ENCODE results near the gene RBAK.
"Not testable (repeated sequence)": the region's sequence is repeated elsewhere in the genome, so short reads cannot be mapped to it uniquely, and the experiment has no call there.

Gene RBAK

DNA sequence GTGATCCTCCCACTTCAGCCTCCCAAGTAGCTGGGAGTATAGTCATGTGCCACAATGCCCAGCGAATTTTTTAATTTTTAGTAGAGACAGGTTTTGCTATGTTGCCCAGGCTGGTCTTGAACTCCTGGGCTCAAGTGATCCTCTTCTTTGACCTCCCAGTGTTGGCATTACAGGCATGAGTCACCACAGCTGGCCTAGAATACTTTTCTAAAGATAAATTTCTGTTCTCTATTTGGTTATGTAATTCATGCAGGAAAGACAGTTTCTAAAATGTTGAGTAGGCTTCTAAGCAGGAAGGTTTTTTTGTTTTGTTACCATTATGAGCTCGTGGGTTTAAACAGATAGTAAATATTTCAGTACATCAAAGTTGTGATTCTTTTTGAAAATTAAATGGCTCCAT, 5.0 kb downstream of the RBAK start:
- DNase-seq, result no peak

DNA sequence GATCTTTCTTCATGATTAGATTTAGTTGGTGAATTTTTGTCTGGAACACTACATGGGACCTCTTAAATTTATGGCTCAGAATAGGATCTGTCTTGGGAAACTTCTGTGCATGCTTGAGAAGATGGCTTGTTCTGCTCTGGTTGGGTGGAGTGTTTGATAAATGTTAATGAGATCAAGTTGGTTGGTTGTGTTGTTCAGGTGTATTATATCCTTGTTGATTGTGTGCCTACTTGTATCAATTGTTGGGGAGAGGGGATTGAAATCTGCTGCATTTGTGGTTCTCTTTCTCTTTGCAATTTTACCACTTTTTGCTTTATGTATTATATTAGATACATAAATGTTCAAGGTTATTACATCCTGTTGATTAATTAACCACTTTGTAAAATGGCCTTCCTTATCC, 6.1 kb downstream of the RBAK start:
- DNase-seq, result not testable (repeated sequence)

DNA sequence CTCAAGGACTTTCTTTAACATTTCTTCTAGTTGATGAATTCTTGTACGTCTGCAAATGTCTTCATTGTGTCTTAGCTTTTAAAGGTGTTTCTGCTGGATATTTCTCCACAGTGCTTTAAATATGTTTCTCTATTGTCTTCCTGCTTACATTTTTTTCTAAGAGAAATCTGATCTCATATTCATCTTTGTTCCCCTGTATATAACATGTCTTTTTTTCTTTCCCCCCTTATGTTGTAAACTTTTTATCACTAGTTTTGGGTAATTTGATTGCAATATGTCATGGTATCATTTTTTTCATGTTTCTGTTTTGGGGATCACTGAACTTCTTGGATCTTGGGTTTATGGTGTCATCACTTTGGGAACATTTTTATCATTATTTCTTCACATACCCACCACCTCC, 7.5 kb downstream of the RBAK start:
- no peak for DNase-seq

DNA sequence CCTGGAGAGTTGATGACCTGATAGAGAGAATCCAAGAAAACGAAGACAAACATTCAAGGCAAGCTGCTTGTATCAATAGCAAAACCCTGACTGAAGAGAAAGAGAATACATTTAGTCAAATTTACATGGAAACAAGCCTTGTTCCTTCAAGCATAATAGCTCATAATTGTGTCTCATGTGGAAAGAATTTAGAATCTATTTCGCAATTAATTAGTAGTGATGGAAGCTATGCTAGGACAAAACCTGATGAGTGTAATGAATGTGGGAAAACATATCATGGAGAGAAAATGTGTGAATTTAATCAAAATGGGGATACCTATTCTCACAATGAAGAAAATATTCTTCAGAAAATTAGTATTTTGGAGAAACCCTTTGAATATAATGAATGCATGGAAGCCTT, 18.0 kb downstream of the RBAK start:
- DNase-seq, result no peak

DNA sequence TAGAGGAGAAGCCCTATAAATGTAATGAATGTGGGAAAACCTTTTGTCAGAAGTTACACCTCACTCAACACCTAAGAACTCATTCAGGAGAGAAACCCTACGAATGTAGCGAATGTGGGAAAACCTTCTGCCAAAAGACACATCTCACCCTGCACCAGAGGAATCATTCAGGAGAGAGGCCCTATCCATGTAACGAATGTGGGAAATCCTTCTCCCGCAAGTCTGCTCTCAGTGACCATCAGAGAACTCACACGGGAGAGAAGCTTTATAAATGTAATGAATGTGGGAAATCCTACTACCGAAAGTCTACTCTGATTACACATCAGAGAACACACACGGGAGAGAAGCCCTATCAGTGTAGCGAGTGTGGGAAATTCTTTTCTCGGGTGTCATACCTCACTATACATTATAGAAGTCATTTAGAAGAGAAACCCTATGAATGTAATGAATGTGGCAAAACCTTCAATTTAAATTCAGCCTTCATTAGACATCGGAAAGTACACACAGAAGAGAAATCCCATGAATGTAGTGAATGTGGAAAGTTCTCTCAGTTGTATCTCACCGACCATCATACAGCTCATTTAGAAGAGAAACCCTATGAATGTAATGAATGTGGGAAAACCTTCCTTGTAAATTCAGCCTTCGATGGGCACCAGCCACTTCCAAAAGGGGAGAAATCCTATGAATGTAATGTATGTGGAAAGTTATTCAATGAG, 18.9 kb downstream of the RBAK start:
- no peak for DNase-seq

DNA sequence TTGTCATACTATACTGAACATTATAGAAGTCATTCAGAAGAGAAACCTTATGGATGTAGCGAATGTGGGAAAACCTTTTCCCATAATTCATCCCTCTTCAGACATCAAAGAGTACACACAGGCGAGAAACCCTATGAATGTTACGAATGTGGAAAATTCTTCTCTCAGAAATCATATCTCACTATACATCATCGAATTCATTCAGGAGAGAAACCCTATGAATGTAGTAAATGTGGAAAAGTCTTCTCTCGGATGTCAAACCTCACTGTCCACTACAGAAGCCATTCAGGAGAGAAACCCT, 19.4 kb downstream of the RBAK start:
- DNase-seq, result no peak

GRCh38 chr7:5068521-5068920, 22.9 kb downstream of the RBAK start:
- DNase-seq, result no peak

DNA sequence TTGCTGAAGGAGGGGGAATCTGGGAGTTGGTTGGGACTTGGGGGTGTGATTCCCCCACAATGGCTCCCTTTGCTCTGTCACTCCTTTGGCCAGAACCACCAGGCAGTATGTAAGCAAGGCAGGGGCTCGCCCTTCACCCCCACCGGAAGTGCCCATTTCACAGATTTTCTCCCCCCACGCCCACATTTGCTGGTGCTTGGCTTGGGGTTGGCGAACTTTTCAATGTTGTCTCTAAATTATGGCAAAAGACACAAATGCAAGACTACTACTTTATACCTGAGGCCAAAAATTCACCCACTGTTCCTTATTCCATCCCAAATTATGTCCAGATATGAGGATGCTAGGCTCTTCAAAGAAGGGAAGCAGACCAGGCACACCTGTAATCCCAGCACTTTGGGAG, 24.5 kb downstream of the RBAK start:
- no peak for DNase-seq

DNA sequence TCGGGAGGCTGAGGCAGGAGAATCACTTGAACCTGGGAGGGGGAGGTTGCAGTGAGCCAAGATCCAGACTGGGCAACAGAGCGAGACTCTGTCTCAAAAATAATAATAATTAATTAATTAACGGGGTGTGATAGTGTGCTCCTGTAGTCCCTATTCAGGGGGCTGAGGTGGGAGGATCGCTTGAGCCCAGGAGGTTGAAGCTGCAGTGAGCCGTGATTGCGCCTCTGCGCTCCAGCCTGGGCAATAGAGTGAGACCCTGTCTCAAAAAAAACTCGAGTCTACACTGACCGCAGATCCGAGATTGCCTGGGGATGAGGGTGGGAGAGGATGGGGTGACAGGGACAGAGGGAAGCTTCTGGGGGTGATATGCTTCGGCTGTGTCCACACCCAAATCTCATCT, 29.5 kb downstream of the RBAK start:
- DNase-seq, result not testable (repeated sequence)

DNA sequence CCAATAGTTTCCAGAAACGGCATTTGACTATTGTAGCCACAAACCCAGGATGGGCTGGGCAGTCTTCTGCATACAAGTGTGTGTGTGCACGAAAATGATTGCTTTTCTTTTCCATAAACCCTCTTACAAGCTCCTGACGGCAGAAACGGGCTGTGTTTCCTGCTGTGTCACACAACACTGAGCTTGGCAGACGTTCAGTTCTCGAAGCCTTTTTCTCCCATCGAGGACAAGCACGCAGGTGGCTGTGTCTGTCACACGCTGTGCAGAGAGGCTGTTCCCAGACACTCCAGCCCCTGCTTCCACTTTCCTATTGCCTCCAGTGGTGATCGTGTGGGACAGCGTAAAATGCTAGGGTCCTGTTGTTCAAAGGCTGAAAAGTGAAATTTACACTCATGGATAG, 32.1 kb downstream of the RBAK start:
- peak in 20 of 56 donors; percentile 4 to 48 (median 23) for DNase-seq

DNA sequence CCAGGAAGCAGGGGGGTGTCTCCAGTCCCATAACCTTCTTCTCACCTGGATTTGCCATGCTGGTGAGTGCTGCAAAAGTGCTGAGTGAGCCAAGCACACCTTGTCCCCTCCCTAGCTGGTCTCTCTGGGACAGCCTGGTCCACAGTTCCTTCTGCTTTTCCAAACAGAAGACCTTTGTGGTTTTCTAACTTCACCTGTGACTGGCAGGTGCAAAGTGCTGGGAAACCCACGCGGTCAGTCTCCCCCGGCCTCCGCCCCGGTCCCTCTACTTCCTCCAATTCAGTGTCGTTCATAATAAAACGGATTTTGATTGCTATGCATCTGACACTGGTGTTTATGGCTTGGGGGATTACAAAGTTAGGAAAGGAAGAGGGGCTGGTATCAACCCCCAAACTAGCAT, 37.1 kb downstream of the RBAK start:
- DNase-seq, result no peak

- DNase-seq, result no peak
Observed at GRCh38 chr7:5083311-5083711, 37.7 kb downstream of the RBAK start.

- DNase-seq, result no peak
Observed at GRCh38 chr7:5086256-5086655, 40.6 kb downstream of the RBAK start.

DNA sequence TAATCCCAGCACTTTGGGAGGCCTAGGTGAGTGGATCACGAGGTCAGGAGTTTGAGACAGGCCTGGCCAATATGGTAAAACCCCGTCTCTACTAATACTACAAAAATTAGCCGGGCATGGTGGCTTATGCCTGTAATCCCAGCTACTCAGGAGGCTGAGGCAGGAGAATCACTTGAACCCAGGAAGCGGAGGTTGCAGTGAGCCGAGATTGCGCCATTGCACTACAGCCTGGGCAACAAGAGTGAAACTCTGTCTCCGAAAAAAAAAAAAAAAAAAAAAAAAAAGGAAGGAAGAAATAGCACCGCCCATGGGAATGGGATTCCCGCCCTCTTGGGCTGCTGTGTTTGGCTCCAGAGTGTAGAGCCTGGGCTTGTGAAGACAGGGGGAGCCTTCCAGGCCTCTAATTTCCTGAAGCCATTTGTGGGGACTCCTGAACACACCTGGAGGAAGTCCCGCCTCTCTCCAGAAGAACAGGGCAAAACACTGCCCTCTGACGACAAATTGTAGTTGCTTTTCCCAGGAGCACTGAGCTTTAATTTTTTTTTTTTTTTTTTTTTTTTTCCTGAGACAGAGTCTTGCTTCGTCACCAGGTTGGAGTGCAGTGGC, 42.7 kb downstream of the RBAK start:
- not testable (repeated sequence) for DNase-seq

GRCh38 chr7:5088906-5089305, 43.2 kb downstream of the RBAK start:
- no peak for DNase-seq

DNA sequence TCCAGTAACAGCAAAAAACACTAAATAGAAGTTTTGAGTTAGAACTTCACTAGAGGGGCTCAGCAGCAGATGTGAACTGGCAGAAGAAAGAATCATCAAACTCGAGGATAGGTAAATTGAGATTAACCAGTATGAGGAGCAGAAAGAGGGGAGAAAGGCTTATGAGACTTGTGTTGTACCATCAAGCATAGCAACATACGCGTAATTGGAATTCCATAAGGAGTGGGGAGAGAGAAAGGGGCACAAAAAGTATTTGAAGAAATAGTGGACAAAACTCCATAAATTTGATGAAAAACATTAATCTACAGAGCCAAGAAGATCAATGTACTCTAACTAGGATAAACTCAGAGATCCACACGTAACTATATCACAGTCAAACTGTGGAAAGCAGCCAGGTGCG, 48.3 kb downstream of the RBAK start:
- no peak for DNase-seq

DNA sequence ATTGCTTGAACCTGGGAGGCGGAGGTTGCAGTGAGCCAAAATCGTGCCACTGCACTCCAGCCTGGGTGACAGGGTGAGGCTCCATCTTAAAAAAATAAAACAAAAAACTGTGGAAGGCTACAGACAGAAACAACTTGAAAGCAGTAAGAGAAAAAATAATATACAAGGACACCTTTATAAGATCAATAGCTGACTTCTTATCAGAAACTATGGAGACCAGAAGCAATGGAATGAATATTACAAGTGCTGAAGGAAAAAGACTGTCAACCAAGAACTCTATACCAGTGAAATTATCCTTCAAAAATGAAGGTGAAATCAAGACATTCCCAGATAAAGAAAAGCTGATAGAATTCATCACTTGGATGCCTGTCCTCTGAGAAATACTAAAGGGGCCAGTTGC, 49.0 kb downstream of the RBAK start:
- no peak for DNase-seq

DNA sequence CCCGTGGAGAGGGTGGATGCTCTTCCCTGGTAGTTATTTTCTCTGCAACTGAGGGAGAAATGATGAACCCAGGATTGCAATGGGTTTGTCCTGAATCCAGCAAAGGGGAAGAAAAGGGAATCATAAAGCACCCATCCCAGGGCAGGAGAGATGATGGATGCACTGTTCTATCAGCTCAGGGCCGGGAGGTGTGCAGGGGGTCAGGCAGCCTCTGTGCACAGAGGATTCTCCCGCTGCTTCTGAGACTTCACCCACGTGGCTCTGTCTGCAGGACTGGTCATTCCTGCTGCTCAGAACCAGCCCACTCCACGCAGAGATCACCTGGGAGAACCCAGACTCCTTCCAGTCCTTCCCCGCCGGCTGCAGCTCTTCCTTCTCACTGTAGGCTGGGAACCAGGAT, 70.7 kb downstream of the RBAK start:
- no peak for DNase-seq

GRCh38 chr7:5117095-5117970, 71.7 kb downstream of the RBAK start:
- DNase-seq, result no peak

All from amygdala (tissue), 56 donors.